ENCODE results near the gene CPS1. TPM values are rescaled to one million over a fixed set of nuclear protein-coding genes. Genes with fewer than 3 reads are reported as not detected.

Gene CPS1
- total RNA-seq, 2 donors from 2014 or later: 12.5 to 31.2 TPM

DNA sequence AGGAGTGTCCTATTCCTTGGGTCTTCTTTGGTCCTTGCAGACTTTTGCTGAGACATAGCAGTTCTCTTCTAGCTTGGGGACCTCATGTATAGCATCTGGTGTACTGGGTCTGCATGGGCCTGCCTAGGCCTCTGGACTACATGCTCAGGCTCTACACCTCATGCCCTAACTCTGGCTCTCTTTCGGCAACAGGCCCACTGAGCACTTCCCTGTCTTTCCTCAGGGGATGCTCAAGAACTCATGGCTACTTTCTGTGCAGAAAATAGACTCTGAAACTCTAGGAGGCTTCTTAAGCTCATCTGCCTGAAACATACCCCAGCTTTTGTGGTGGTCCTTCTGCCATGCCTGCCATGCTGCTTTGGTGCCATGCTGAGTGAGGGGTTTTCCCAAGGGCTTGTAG lies 21.5 kb upstream of the CPS1 start:
- Mint-ChIP-seq H3K27ac (no peak overlapping the region), H3K36me3 (ENCODE audit: low read depth) (no peaks in the 10 kb centered on the region), H3K27me3 (ENCODE audit: insufficient read depth) (no peaks in the 10 kb centered on the region), H3K9me3 (no peaks in the 10 kb centered on the region), H3K4me3 (no peak overlapping the region), H3K4me1 (no peaks in the 10 kb centered on the region)
- Histone ChIP-seq H3K4me3 (ENCODE audit: low read length) (no peak overlapping the region), H3K27me3 (ENCODE audit: control insufficient read depth, insufficient read depth, low read length, poor library complexity, severe bottlenecking) (no peaks in the 10 kb centered on the region), H3K9ac (ENCODE audit: extremely low read depth, low read length, poor library complexity, severe bottlenecking) (no peak overlapping the region), H3K4me1 (ENCODE audit: control insufficient read depth, insufficient read depth, low read length) (no peaks in the 10 kb centered on the region), H3K27ac (ENCODE audit: low read depth, low read length) (no peak overlapping the region), H3K36me3 (ENCODE audit: control insufficient read depth, insufficient read depth, low read length) (no peaks in the 10 kb centered on the region), H3K9me3 (ENCODE audit: control insufficient read depth, low read length) (no peaks in the 10 kb centered on the region)
- TF ChIP-seq, protein P1, sequence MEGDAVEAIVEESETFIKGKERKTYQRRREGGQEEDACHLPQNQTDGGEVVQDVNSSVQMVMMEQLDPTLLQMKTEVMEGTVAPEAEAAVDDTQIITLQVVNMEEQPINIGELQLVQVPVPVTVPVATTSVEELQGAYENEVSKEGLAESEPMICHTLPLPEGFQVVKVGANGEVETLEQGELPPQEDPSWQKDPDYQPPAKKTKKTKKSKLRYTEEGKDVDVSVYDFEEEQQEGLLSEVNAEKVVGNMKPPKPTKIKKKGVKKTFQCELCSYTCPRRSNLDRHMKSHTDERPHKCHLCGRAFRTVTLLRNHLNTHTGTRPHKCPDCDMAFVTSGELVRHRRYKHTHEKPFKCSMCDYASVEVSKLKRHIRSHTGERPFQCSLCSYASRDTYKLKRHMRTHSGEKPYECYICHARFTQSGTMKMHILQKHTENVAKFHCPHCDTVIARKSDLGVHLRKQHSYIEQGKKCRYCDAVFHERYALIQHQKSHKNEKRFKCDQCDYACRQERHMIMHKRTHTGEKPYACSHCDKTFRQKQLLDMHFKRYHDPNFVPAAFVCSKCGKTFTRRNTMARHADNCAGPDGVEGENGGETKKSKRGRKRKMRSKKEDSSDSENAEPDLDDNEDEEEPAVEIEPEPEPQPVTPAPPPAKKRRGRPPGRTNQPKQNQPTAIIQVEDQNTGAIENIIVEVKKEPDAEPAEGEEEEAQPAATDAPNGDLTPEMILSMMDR (conservative IDR thresholded peaks at IDR 0.05): no peak
- WGBS, 2 experiments (ENCODE audit: insufficient coverage in 1 of 2, insufficient read length in 1 of 2): 91 to 100% methylated on average over 1 of the region's 1 CpG
- DNase-seq: no peak

DNA sequence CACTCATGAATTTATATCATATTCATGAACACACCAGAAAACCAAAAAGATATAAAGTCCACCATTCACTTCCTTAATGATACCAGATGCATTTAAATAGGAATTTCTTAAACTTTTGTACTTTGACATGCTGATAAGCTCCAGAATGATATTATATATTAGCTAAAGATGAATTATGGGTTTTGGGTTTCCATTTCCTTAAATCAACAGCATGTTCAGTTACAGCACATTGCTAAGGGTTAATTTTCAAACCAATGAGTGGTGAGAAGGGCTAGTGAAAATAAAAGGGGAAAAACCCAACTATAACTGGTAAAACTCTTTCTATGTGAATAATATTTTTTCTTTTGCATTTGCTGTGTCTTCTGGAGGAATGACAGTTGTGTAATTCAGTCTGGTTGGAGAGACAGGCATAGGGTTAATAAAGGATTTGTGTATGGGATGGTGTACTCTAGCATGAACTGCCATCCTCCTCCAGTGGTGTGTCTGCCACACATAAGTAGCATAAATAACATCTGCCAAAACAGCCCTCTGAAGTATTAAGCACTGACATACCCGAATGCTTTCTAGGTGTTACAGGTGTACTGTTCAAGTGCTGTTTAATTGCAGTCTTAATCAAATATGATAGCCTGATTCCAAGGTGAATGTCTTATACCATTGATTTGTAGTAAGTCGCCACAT lies 19.3 kb upstream of the CPS1 start:
- H3K36me3 ChIP-seq (ENCODE audit: control insufficient read depth, insufficient read depth, low read length): no peaks in the 10 kb centered on the region
- no peaks in the 10 kb centered on the region for H3K27me3 Mint-ChIP-seq (ENCODE audit: insufficient read depth)
- H3K27ac Mint-ChIP-seq: no peak overlapping the region
- H3K4me3 ChIP-seq (ENCODE audit: low read length): no peak overlapping the region
- H3K9me3 Mint-ChIP-seq: no peaks in the 10 kb centered on the region
- H3K4me1 ChIP-seq (ENCODE audit: control insufficient read depth, insufficient read depth, low read length): no peaks in the 10 kb centered on the region
- H3K4me3 Mint-ChIP-seq: no peak overlapping the region
- no peaks in the 10 kb centered on the region for H3K27me3 ChIP-seq (ENCODE audit: control insufficient read depth, insufficient read depth, low read length, poor library complexity, severe bottlenecking)
- no peak overlapping the region for H3K9ac ChIP-seq (ENCODE audit: extremely low read depth, low read length, poor library complexity, severe bottlenecking)
- H3K36me3 Mint-ChIP-seq (ENCODE audit: low read depth): no peaks in the 10 kb centered on the region
- no peak for DNase-seq
- no peaks in the 10 kb centered on the region for H3K9me3 ChIP-seq (ENCODE audit: control insufficient read depth, low read length)
- H3K4me1 Mint-ChIP-seq: no peaks in the 10 kb centered on the region
- 86 to 88% methylated on average over 1 to 2 of the region's 2 CpGs for WGBS, 2 experiments (ENCODE audit: insufficient coverage in 1 of 2, insufficient read length in 1 of 2)
- TF ChIP-seq, protein P1 (conservative IDR thresholded peaks at IDR 0.05): no peak
- no peak overlapping the region for H3K27ac ChIP-seq (ENCODE audit: low read depth, low read length)

DNA sequence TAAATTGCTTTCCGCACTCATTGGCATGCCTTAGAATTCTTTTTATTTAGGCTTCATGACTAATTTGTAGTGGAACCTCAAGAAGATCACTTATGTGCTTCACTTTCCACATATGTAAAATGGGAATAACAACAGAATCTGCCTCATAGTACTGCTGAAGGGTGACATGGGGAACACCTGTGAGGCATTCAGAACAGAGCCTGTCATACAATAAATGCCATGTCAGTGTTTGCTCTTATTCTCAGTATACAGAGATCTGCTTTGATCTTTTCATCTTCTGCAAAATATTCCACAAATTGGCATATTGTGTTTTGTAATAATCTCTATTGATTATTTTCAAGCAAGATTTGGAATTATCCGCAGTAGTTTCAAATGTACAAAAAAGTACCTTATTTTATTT lies 17.4 kb upstream of the CPS1 start:
- no peaks in the 10 kb centered on the region for H3K27me3 Mint-ChIP-seq (ENCODE audit: insufficient read depth)

More for the DNA sequence above, 17.4 kb upstream of the CPS1 start:
- DNase-seq: no peak
- H3K4me1 ChIP-seq (ENCODE audit: control insufficient read depth, insufficient read depth, low read length): no peaks in the 10 kb centered on the region
- Mint-ChIP-seq H3K4me1 (no peaks in the 10 kb centered on the region), H3K9me3 (no peaks in the 10 kb centered on the region), H3K36me3 (ENCODE audit: low read depth) (no peaks in the 10 kb centered on the region), H3K4me3 (no peak overlapping the region), H3K27ac (no peak overlapping the region)
- H3K36me3 ChIP-seq (ENCODE audit: control insufficient read depth, insufficient read depth, low read length): no peaks in the 10 kb centered on the region
- H3K4me3 ChIP-seq (ENCODE audit: low read length): no peak overlapping the region
- 98 to 100% methylated on average over 1 to 2 of the region's 2 CpGs for WGBS, 2 experiments (ENCODE audit: insufficient coverage in 1 of 2, insufficient read length in 1 of 2)
- H3K9me3 ChIP-seq (ENCODE audit: control insufficient read depth, low read length): no peaks in the 10 kb centered on the region
- H3K9ac ChIP-seq (ENCODE audit: extremely low read depth, low read length, poor library complexity, severe bottlenecking): no peak overlapping the region
- TF ChIP-seq, protein P1 (conservative IDR thresholded peaks at IDR 0.05): no peak
- no peaks in the 10 kb centered on the region for H3K27me3 ChIP-seq (ENCODE audit: control insufficient read depth, insufficient read depth, low read length, poor library complexity, severe bottlenecking)
- no peak overlapping the region for H3K27ac ChIP-seq (ENCODE audit: low read depth, low read length)

Measured in endodermal cell (in vitro differentiated cells).